Loucy (cell line): ENCODE data around the gene PTPN2.

Source experiments
- H2AFZ ChIP-seq: fragments of 200-600 bp; sonication (generic); 2 replicates; pipeline ENCODE4 v1.6.0; 2016; ENCODE audit warnings: antibody characterized with exemption, mild to moderate bottlenecking, low read length, moderate library complexity
- H3F3A ChIP-seq: fragments of 200-600 bp; 2 replicates; pipeline ENCODE4 v1.6.0; 2016; ENCODE audit warnings: antibody characterized with exemption, low read depth, mild to moderate bottlenecking
- H3K27me3 ChIP-seq: fragments of 200-600 bp; sonication (generic); 2 replicates; pipeline ENCODE4 v1.6.1; 2014; ENCODE audit warnings: low read length, mild to moderate bottlenecking; ENCODE audit not compliant: insufficient read depth, poor library complexity, severe bottlenecking
- H3K36me3 ChIP-seq: fragments of 200-600 bp; sonication (generic); 2 replicates; pipeline ENCODE4 v1.6.1; 2016; ENCODE audit warnings: low read length; ENCODE audit not compliant: insufficient read depth
- H3K4me1 ChIP-seq: fragments of 200-600 bp; sonication (generic); 2 replicates; pipeline ENCODE4 v1.5.1; 2014; ENCODE audit warnings: low read length, mild to moderate bottlenecking; ENCODE audit not compliant: insufficient read depth, poor library complexity, severe bottlenecking
- H3K4me2 ChIP-seq: fragments of 200-600 bp; sonication (generic); 2 replicates; pipeline ENCODE4 v1.6.0; 2014; ENCODE audit warnings: antibody characterized with exemption, low read length, low read depth, mild to moderate bottlenecking; ENCODE audit not compliant: poor library complexity, severe bottlenecking
- H3K4me3 ChIP-seq: fragments of 200-600 bp; sonication (generic); 2 replicates; pipeline ENCODE4 v1.5.1; 2014; ENCODE audit warnings: low read length, mild to moderate bottlenecking, mixed read lengths; ENCODE audit not compliant: poor library complexity, severe bottlenecking
- H3K79me2 ChIP-seq: fragments of 200-600 bp; sonication (generic); 2 replicates; pipeline ENCODE4 v1.6.1; 2014; ENCODE audit warnings: low read length; ENCODE audit not compliant: insufficient read depth
- H3K9ac ChIP-seq: fragments of 200-600 bp; sonication (generic); 2 replicates; pipeline ENCODE4 v1.6.0; 2014; ENCODE audit warnings: mild to moderate bottlenecking, low read depth, low read length, moderate library complexity; ENCODE audit not compliant: poor library complexity, severe bottlenecking
- H3K9me2 ChIP-seq: fragments of 200-600 bp; sonication (generic); replicated peaks from 2 replicates; pipeline ENCODE4 v1.6.1; 2016; ENCODE audit warnings: low read depth, low read length, mixed read lengths
- H3K9me3 ChIP-seq: fragments of 200-600 bp; sonication (generic); 2 replicates; pipeline ENCODE4 v1.6.1; 2014; ENCODE audit warnings: mild to moderate bottlenecking, antibody characterized with exemption, low read length, low read depth; ENCODE audit not compliant: insufficient read depth
- H4K20me1 ChIP-seq: fragments of 200-600 bp; sonication (generic); 2 replicates; pipeline ENCODE4 v1.6.0; 2014; ENCODE audit warnings: antibody characterized with exemption, low read length, mild to moderate bottlenecking; ENCODE audit not compliant: insufficient read depth, poor library complexity, severe bottlenecking
- CTCF ChIP-seq: fragments of 200-600 bp; sonication (generic); conservative IDR thresholded peaks from 2 replicates; pipeline ENCODE4 v1.5.1; 2014; ENCODE audit warnings: mild to moderate bottlenecking, antibody characterized with exemption, low read length
- EZH2phosphoT487 ChIP-seq: fragments of 200-600 bp; IDR thresholded peaks from 2 replicates; pipeline ENCODE4 v1.6.1; 2018; ENCODE audit warnings: antibody characterized with exemption, mild to moderate bottlenecking, moderate library complexity, borderline replicate concordance

The PTPN2 gene

DNA sequence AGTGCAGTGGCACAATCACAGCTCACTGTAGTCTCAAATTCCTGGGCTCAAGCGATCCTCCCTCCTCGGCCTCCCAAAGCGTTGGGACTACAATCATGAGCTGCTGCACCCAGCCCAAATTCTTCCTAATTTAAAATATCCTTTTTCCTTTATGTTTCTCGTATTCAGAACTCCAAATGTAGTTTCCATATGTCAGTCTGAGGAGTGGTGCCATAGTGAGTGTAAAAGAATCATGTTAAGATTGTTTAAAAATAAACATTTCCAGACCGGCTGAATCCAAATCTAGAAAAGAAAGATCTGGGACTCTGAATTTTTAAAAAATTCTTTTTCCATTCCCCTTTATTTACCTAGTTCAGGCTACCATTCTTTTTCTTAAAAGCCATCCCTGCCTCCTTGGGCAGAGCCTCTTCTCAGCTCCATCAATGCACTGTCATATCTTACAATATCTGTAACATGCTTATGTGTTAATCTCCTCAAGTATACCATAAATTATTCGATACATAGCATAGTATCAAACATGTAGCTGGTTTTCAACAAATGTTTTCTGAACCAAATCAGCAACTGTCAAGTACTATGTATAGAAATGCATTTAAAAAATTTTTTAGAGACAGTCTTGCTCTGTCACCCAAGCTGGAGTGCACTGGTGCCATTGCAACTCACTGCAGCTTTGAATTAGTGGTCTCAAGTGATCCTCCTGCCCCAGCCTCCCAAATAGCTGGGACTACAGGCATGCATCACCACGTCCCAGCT lies 31.3 kb downstream of the PTPN2 start:
- H3K36me3 ChIP-seq = peaks cover 21% of the 10 kb centered on the region; the same call in 1 of the 2 replicates
- no peaks in the 10 kb centered on the region for H3K9me2 ChIP-seq
- peaks cover 1% of the 10 kb centered on the region; the same call in 1 of the 2 replicates for H3F3A ChIP-seq
- TF ChIP-seq CTCF = no peak
- TF ChIP-seq EZH2phosphoT487 = no peak
- no peaks in the 10 kb centered on the region for H3K9me3 ChIP-seq
- no peaks in the 10 kb centered on the region for H3K27me3 ChIP-seq
- no peak overlapping the region for H3K9ac ChIP-seq
- no peak overlapping the region for H3K4me2 ChIP-seq
- no peak overlapping the region for H2AFZ ChIP-seq
- H3K4me1 ChIP-seq = peaks cover 13% of the 10 kb centered on the region
- H3K4me3 ChIP-seq = no peak overlapping the region
- H4K20me1 ChIP-seq = no peaks in the 10 kb centered on the region
- H3K79me2 ChIP-seq = peaks cover 22% of the 10 kb centered on the region; the same call in 1 of the 2 replicates

DNA sequence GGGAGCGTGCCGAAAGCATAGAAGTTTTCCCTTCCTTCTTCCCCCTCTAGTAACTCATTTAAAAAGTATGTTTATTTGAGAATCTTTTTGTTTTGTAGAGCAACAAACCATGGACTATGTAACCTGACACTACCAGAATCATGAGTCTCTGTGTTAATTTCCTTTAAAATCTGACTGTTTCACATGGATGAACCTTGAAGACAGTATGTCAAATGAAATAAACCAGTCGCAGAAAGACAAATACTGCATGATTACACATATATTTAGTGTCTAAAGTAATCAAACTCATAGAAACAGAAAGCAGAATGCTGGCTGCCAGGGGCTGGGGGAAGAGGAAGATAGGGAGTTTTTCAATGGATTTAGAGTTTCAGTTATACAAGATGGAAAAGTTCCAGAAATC lies 32.3 kb downstream of the PTPN2 start:
- Histone ChIP-seq H4K20me1 (no peaks in the 10 kb centered on the region), H3K79me2 (peaks cover 22% of the 10 kb centered on the region; the same call in 1 of the 2 replicates), H3K4me1 (peaks cover 4% of the 10 kb centered on the region), H3K9me2 (no peaks in the 10 kb centered on the region), H3K4me2 (no peak overlapping the region), H3K9me3 (no peaks in the 10 kb centered on the region), H3K9ac (no peak overlapping the region), H3K4me3 (no peak overlapping the region), H3K36me3 (peaks cover 21% of the 10 kb centered on the region; the same call in 1 of the 2 replicates), H3K27me3 (no peaks in the 10 kb centered on the region), H3F3A (no peaks in the 10 kb centered on the region), H2AFZ (no peak overlapping the region)
- TF ChIP-seq CTCF (no peak), EZH2phosphoT487 (no peak)

DNA sequence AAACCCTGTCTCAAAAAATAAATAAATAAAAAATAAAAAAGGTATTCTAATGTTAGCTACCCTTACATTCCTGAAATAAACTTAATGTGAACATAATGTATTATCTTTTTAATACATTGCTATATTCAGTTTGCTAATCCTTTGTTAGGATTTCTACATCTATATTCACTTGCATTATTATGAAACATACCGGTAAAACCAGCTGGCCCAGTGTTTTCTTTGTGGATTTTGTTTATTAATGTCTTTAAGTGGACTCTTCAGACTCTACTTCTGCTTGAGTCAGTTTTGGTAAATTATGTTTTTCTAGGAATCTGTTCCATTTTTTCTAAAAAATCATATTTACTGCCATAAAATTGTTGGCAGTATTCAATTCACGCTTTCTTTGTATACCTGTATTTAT lies 34.5 kb downstream of the PTPN2 start:
- no peaks in the 10 kb centered on the region for H3K27me3 ChIP-seq
- H3F3A ChIP-seq = no peaks in the 10 kb centered on the region
- H3K9ac ChIP-seq = no peak overlapping the region
- H3K36me3 ChIP-seq = peaks cover 12% of the 10 kb centered on the region; the same call in 1 of the 2 replicates
- H3K79me2 ChIP-seq = peaks cover 19% of the 10 kb centered on the region; the same call in 1 of the 2 replicates
- H3K9me3 ChIP-seq = no peaks in the 10 kb centered on the region
- no peaks in the 10 kb centered on the region for H4K20me1 ChIP-seq
- no peak overlapping the region for H3K4me2 ChIP-seq
- peaks cover 11% of the 10 kb centered on the region for H3K4me1 ChIP-seq
- no peak overlapping the region for H3K4me3 ChIP-seq
- TF ChIP-seq EZH2phosphoT487 (no peak), CTCF (no peak)
- no peaks in the 10 kb centered on the region for H3K9me2 ChIP-seq
- H2AFZ ChIP-seq = no peak overlapping the region
